Caki2 (cell line): ENCODE data around the gene SLC16A2. TPM values are rescaled to one million over a fixed set of nuclear protein-coding genes. Genes with fewer than 3 reads are reported as not detected.
"Not testable (repeated sequence)": the region's sequence is repeated elsewhere in the genome, so short reads cannot be mapped to it uniquely, and the experiment has no call there.

Experiments used
- DNase-seq: peaks from one replicate; pipeline ENCODE4 v3.0.0-alpha.2; 2015; ENCODE audit warnings: low read depth
- in situ Hi-C: cut with HindIII; loops from 2 replicates; pipeline ENCODE4 v1.10.0; 2016; ENCODE audit warnings: low sequenced_read_pairs, low pct_unique_long_range_greater_than_20kb, mixed read lengths
- total RNA-seq: library from RNA; depleted of rRNA; stranded (reverse); fragments of >200 nt; shearing (Covaris generic); gene quantifications from 2 replicates; pipeline ENCODE4 v1.2.3, GENCODE V29; 2014; ENCODE audit warnings: low replicate concordance

SLC16A2 gene
- total RNA-seq, 1 experiment from 2014 or later = 0.14 TPM

GRCh38 chrX:74434336-74434735 lies 13.0 kb downstream of the SLC16A2 start:
- no peak for DNase-seq
- in situ Hi-C loops = no loop called here

- in situ Hi-C loops = no loop called here
These were observed 16.2 kb downstream of the SLC16A2 start for GRCh38 chrX:74437530-74437929.

GRCh38 chrX:74438764-74439163 lies 17.5 kb downstream of the SLC16A2 start:
- in situ Hi-C loops = no loop called here

More at GRCh38 chrX:74437530-74437929, 16.2 kb downstream of the SLC16A2 start:
- no peak for DNase-seq

GRCh38 chrX:74445099-74445498 lies 23.8 kb downstream of the SLC16A2 start:
- in situ Hi-C loops = no loop called here
- DNase-seq = no peak

More at GRCh38 chrX:74438764-74439163, 17.5 kb downstream of the SLC16A2 start:
- no peak for DNase-seq

GRCh38 chrX:74446876-74447275 lies 25.6 kb downstream of the SLC16A2 start:
- no peak for DNase-seq
- in situ Hi-C loops = no loop called here

GRCh38 chrX:74448669-74449068 lies 27.4 kb downstream of the SLC16A2 start:
- no peak for DNase-seq
- in situ Hi-C loops = no loop called here

- peak; percentile 1 for DNase-seq
- in situ Hi-C loops = no loop called here
These were observed 28.1 kb downstream of the SLC16A2 start for GRCh38 chrX:74449322-74449936.

- DNase-seq = no peak
- in situ Hi-C loops = no loop called here
These were observed 28.6 kb downstream of the SLC16A2 start for GRCh38 chrX:74449937-74450330.

- in situ Hi-C loops = no loop called here
These were observed 29.6 kb downstream of the SLC16A2 start for GRCh38 chrX:74450803-74451449.

GRCh38 chrX:74451450-74452198 lies 30.3 kb downstream of the SLC16A2 start:
- in situ Hi-C loops = no loop called here
- DNase-seq = no peak

More at GRCh38 chrX:74450803-74451449, 29.6 kb downstream of the SLC16A2 start:
- DNase-seq = no peak

- DNase-seq = no peak
- in situ Hi-C loops = no loop called here
These were observed 30.8 kb downstream of the SLC16A2 start for GRCh38 chrX:74452199-74452481.

- in situ Hi-C loops = no loop called here
- no peak for DNase-seq
These were observed 31.9 kb downstream of the SLC16A2 start for GRCh38 chrX:74453178-74453577.

- in situ Hi-C loops, DNase-seq: not testable (repeated sequence)
These were observed 32.9 kb downstream of the SLC16A2 start for GRCh38 chrX:74454233-74454632.

GRCh38 chrX:74458736-74459135 lies 37.4 kb downstream of the SLC16A2 start:
- DNase-seq = peak; percentile 19
- in situ Hi-C loops = no loop called here

GRCh38 chrX:74461384-74461783 lies 40.1 kb downstream of the SLC16A2 start:
- DNase-seq = no peak
- in situ Hi-C loops = no loop called here

- in situ Hi-C loops = no loop called here
- DNase-seq = no peak
These were observed 43.4 kb downstream of the SLC16A2 start for GRCh38 chrX:74464722-74465121.

- in situ Hi-C loops = no loop called here
- no peak for DNase-seq
These were observed 44.1 kb downstream of the SLC16A2 start for GRCh38 chrX:74465424-74465823.

- DNase-seq = no peak
- in situ Hi-C loops = no loop called here
These were observed 46.4 kb downstream of the SLC16A2 start for GRCh38 chrX:74467656-74468055.

GRCh38 chrX:74473116-74473515 lies 51.8 kb downstream of the SLC16A2 start:
- in situ Hi-C loops = not testable (repeated sequence)

More at GRCh38 chrX:74473116-74473515, 51.8 kb downstream of the SLC16A2 start:
- not testable (repeated sequence) for DNase-seq
